ENCODE results near the gene PDE4D. TPM values are rescaled to one million over a fixed set of nuclear protein-coding genes. Genes with fewer than 3 reads are reported as not detected.

PDE4D gene
- total RNA-seq, 2 experiments from 2014 or later: 40.5 to 41.2 TPM

GRCh38 chr5:59724482-59725391 is 168.8 kb downstream of the PDE4D start:
- CTCF ChIA-PET: interaction anchor here (0.6 to 1.4 kb wide), 3 partner anchors 16 to 310 kb away, joined by 3 to 5 read pairs (median 4); no protein-coding TSS in a partner anchor
- intact Hi-C loops (cut with micrococcal nuclease): loop anchor here (1.0 kb wide), 4 partner anchors 51 to 334 kb away; no protein-coding TSS in a partner anchor
- H3K27ac Mint-ChIP-seq: no peak overlapping the region

GRCh38 chr5:59722874-59723273 is 170.7 kb downstream of the PDE4D start:
- H3K36me3 Mint-ChIP-seq (ENCODE audit: low read depth): no peaks in the 10 kb centered on the region
- H3K4me1 Mint-ChIP-seq (ENCODE audit: low read depth): peaks cover 3% of the 10 kb centered on the region
- no peaks in the 10 kb centered on the region for H3K9me3 Mint-ChIP-seq
- no peak overlapping the region for H3K27ac Mint-ChIP-seq
- DNase-seq: no peak
- CTCF ChIA-PET: no interaction called here
- peaks cover 4% of the 10 kb centered on the region for H3K27me3 Mint-ChIP-seq (ENCODE audit: low read depth)
- intact Hi-C loops (cut with micrococcal nuclease): loop anchor here (2.0 kb wide), 1 partner anchor 22 kb away; no protein-coding TSS in a partner anchor
- no peak overlapping the region for H3K4me3 Mint-ChIP-seq

More at GRCh38 chr5:59724482-59725391, 168.8 kb downstream of the PDE4D start:
- H3K4me1 Mint-ChIP-seq (ENCODE audit: low read depth): peaks cover 3% of the 10 kb centered on the region
- H3K4me3 Mint-ChIP-seq: no peak overlapping the region
- peak; percentile 47 for DNase-seq
- peaks cover 4% of the 10 kb centered on the region for H3K27me3 Mint-ChIP-seq (ENCODE audit: low read depth)
- no peaks in the 10 kb centered on the region for H3K9me3 Mint-ChIP-seq
- H3K36me3 Mint-ChIP-seq (ENCODE audit: low read depth): no peaks in the 10 kb centered on the region

DNA sequence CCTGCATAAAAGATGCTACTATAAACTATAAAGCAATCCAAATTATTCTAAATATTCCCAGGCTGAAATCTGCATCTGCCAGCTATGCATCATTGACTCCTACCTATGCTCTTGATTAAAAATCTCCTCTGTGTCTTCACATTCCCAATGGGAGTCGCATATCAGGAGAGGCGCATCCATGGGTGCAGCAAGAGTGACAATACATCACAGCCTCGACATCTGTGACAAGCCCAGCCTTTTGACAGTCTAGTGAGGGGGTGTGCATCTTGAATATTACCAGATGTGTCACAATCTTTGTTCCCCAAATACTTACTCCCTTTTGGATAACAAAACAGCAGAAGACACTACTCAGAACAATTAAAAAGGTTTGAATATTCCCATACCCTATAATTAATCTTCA is 171.8 kb downstream of the PDE4D start:
- peaks cover 4% of the 10 kb centered on the region for H3K27me3 Mint-ChIP-seq (ENCODE audit: low read depth)
- H3K9me3 Mint-ChIP-seq: no peaks in the 10 kb centered on the region
- CTCF ChIA-PET: no interaction called here
- no peak overlapping the region for H3K4me3 Mint-ChIP-seq
- intact Hi-C loops (cut with micrococcal nuclease): loop anchor here (2.0 kb wide), 1 partner anchor 23 kb away; no protein-coding TSS in a partner anchor
- no peak for DNase-seq
- no peak overlapping the region for H3K27ac Mint-ChIP-seq
- no peaks in the 10 kb centered on the region for H3K36me3 Mint-ChIP-seq (ENCODE audit: low read depth)
- H3K4me1 Mint-ChIP-seq (ENCODE audit: low read depth): peaks cover 3% of the 10 kb centered on the region

GRCh38 chr5:59720063-59720462 is 173.5 kb downstream of the PDE4D start:
- DNase-seq: no peak
- CTCF ChIA-PET: interaction anchor here (0.7 kb wide), 1 partner anchor 9 kb away, joined by 3 read pairs; no protein-coding TSS in a partner anchor
- no peaks in the 10 kb centered on the region for H3K36me3 Mint-ChIP-seq (ENCODE audit: low read depth)
- intact Hi-C loops (cut with micrococcal nuclease): no loop called here
- H3K9me3 Mint-ChIP-seq: no peaks in the 10 kb centered on the region
- H3K27ac Mint-ChIP-seq: no peak overlapping the region
- no peak overlapping the region for H3K4me3 Mint-ChIP-seq
- H3K4me1 Mint-ChIP-seq (ENCODE audit: low read depth): peaks cover 3% of the 10 kb centered on the region
- peaks cover 3% of the 10 kb centered on the region for H3K27me3 Mint-ChIP-seq (ENCODE audit: low read depth)

DNA sequence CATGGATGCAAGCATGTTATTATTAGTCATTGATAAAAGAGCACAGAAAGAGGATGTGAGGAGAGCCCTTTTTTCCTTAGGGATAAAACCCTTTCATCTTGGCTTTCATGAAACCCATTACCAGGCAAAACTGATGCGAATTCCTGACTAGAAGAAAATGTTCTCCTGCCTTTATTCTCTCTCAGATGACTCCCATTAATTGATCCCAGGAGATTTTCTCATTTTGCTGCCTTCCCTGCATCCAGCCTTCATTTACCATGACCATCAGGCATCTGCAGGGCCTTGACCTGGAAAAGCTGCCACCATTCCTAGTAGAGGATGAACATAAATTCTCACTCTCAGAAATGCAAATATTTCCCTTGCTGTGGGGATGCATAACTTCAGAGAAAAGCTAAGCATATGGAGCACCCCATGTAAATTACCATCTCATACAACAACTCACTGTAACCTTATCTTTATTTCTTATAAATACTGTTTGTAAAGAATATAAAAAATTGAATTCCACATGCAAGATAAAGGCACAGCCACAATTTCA is 176.5 kb downstream of the PDE4D start:
- no peaks in the 10 kb centered on the region for H3K36me3 Mint-ChIP-seq (ENCODE audit: low read depth)
- CTCF ChIA-PET: interaction anchor here (1.0 kb wide), 1 partner anchor 8 kb away, joined by 3 read pairs; no protein-coding TSS in a partner anchor
- H3K4me3 Mint-ChIP-seq: no peak overlapping the region

GRCh38 chr5:59716029-59716428 is 177.5 kb downstream of the PDE4D start:
- Mint-ChIP-seq H3K9me3 (peaks cover 12% of the 10 kb centered on the region), H3K27me3 (ENCODE audit: low read depth) (no peaks in the 10 kb centered on the region), H3K4me3 (no peak overlapping the region), H3K36me3 (ENCODE audit: low read depth) (no peaks in the 10 kb centered on the region), H3K4me1 (ENCODE audit: low read depth) (no peaks in the 10 kb centered on the region), H3K27ac (no peak overlapping the region)
- intact Hi-C loops (cut with micrococcal nuclease): no loop called here
- DNase-seq: no peak
- CTCF ChIA-PET: no interaction called here

More for the DNA sequence above, 176.5 kb downstream of the PDE4D start:
- H3K4me1 Mint-ChIP-seq (ENCODE audit: low read depth): no peaks in the 10 kb centered on the region
- intact Hi-C loops (cut with micrococcal nuclease): no loop called here
- no peaks in the 10 kb centered on the region for H3K27me3 Mint-ChIP-seq (ENCODE audit: low read depth)
- no peak for DNase-seq
- peaks cover 12% of the 10 kb centered on the region for H3K9me3 Mint-ChIP-seq
- no peak overlapping the region for H3K27ac Mint-ChIP-seq

DNA sequence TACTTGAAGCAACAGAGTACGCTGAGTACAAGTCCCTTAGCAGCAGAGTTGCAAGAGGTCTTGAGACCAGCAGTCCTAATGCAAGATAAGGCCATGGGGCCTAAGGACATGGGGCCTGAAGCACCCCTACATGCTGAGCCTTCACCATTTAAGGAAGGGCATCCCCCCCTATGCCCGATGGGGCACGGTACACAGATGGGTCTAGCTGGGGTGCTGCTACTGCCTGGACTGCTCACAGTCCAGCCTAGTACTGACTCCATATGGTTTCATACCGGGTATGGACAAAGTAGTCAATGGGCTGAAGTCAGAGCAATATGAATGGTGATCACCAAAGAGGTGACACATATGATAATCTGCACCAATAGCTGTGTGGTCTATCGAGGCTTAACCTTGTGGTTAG is 178.3 kb downstream of the PDE4D start:
- intact Hi-C loops (cut with micrococcal nuclease): no loop called here
- no peaks in the 10 kb centered on the region for H3K36me3 Mint-ChIP-seq (ENCODE audit: low read depth)
- no peak for DNase-seq
- no peaks in the 10 kb centered on the region for H3K27me3 Mint-ChIP-seq (ENCODE audit: low read depth)
- CTCF ChIA-PET: no interaction called here
- H3K27ac Mint-ChIP-seq: no peak overlapping the region
- H3K9me3 Mint-ChIP-seq: peaks cover 12% of the 10 kb centered on the region
- H3K4me3 Mint-ChIP-seq: no peak overlapping the region
- H3K4me1 Mint-ChIP-seq (ENCODE audit: low read depth): no peaks in the 10 kb centered on the region

GRCh38 chr5:59713498-59713844 is 180.1 kb downstream of the PDE4D start:
- H3K4me3 Mint-ChIP-seq: no peak overlapping the region
- peaks cover 12% of the 10 kb centered on the region for H3K9me3 Mint-ChIP-seq
- H3K4me1 Mint-ChIP-seq (ENCODE audit: low read depth): no peaks in the 10 kb centered on the region
- CTCF ChIA-PET: no interaction called here
- no peak for DNase-seq
- H3K36me3 Mint-ChIP-seq (ENCODE audit: low read depth): no peaks in the 10 kb centered on the region
- H3K27ac Mint-ChIP-seq: no peak overlapping the region
- no peaks in the 10 kb centered on the region for H3K27me3 Mint-ChIP-seq (ENCODE audit: low read depth)
- intact Hi-C loops (cut with micrococcal nuclease): no loop called here

- peak; percentile 31 for DNase-seq
- intact Hi-C loops (cut with micrococcal nuclease): no loop called here
Measured at GRCh38 chr5:59712836-59713497, 180.6 kb downstream of the PDE4D start.

GRCh38 chr5:59711310-59711709 is 182.2 kb downstream of the PDE4D start:
- no peaks in the 10 kb centered on the region for H3K4me1 Mint-ChIP-seq (ENCODE audit: low read depth)
- no peaks in the 10 kb centered on the region for H3K36me3 Mint-ChIP-seq (ENCODE audit: low read depth)
- no peaks in the 10 kb centered on the region for H3K27me3 Mint-ChIP-seq (ENCODE audit: low read depth)
- intact Hi-C loops (cut with micrococcal nuclease): no loop called here
- CTCF ChIA-PET: no interaction called here
- no peak overlapping the region for H3K27ac Mint-ChIP-seq
- no peak for DNase-seq
- no peak overlapping the region for H3K4me3 Mint-ChIP-seq
- peaks cover 12% of the 10 kb centered on the region for H3K9me3 Mint-ChIP-seq

More at GRCh38 chr5:59712836-59713497, 180.6 kb downstream of the PDE4D start:
- Mint-ChIP-seq H3K9me3 (peaks cover 12% of the 10 kb centered on the region), H3K27me3 (ENCODE audit: low read depth) (no peaks in the 10 kb centered on the region), H3K4me3 (no peak overlapping the region), H3K36me3 (ENCODE audit: low read depth) (no peaks in the 10 kb centered on the region), H3K27ac (no peak overlapping the region), H3K4me1 (ENCODE audit: low read depth) (no peaks in the 10 kb centered on the region)
- CTCF ChIA-PET: no interaction called here

GRCh38 chr5:59709846-59710245 is 183.7 kb downstream of the PDE4D start:
- Mint-ChIP-seq H3K36me3 (ENCODE audit: low read depth) (no peaks in the 10 kb centered on the region), H3K4me1 (ENCODE audit: low read depth) (no peaks in the 10 kb centered on the region), H3K9me3 (peaks cover 12% of the 10 kb centered on the region), H3K4me3 (no peak overlapping the region), H3K27me3 (ENCODE audit: low read depth) (no peaks in the 10 kb centered on the region), H3K27ac (no peak overlapping the region)
- DNase-seq: no peak
- CTCF ChIA-PET: no interaction called here
- intact Hi-C loops (cut with micrococcal nuclease): no loop called here

- Mint-ChIP-seq H3K36me3 (ENCODE audit: low read depth) (no peaks in the 10 kb centered on the region), H3K4me3 (no peak overlapping the region), H3K27ac (no peak overlapping the region), H3K9me3 (peaks cover 12% of the 10 kb centered on the region), H3K27me3 (ENCODE audit: low read depth) (no peaks in the 10 kb centered on the region), H3K4me1 (ENCODE audit: low read depth) (no peaks in the 10 kb centered on the region)
- intact Hi-C loops (cut with micrococcal nuclease): no loop called here
- no peak for DNase-seq
- CTCF ChIA-PET: no interaction called here
Measured at GRCh38 chr5:59709346-59709821, 184.1 kb downstream of the PDE4D start.
